Smooth muscle cell (in vitro differentiated cells): ENCODE data around the gene TRIP11. TPM values are rescaled to one million over a fixed set of nuclear protein-coding genes. Genes with fewer than 3 reads are reported as not detected.
A peak's percentile ranks its signal among the peaks of the same experiment; 100 is the strongest.

Experiments used
- DNase-seq: peaks from one replicate; lab custom pipeline; 2025; ENCODE audit not compliant: unreplicated experiment; lab: John Stamatoyannopoulos, UW
- H2AFZ ChIP-seq: fragments of 200-600 bp; sonication (generic); 2 replicates; pipeline ENCODE4 v1.6.0; 2016; ENCODE audit warnings: antibody characterized with exemption, low read depth, mild to moderate bottlenecking
- H3F3A ChIP-seq: fragments of 200-600 bp; sonication (generic); 2 replicates; pipeline ENCODE4 v1.6.0; 2017; ENCODE audit warnings: antibody characterized with exemption, low read depth
- H3K27ac ChIP-seq: fragments of 200-600 bp; sonication (generic); 2 replicates; pipeline ENCODE4 v1.5.1; 2016; ENCODE audit warnings: low read depth, mild to moderate bottlenecking
- H3K27me3 ChIP-seq: fragments of 200-600 bp; sonication (generic); 2 replicates; pipeline ENCODE4 v1.6.1; 2016; ENCODE audit warnings: low read depth, mild to moderate bottlenecking
- H3K36me3 ChIP-seq: fragments of 200-600 bp; sonication (generic); 2 replicates; pipeline ENCODE4 v1.5.1; 2016; ENCODE audit warnings: low read depth
- H3K4me1 ChIP-seq: fragments of 200-600 bp; sonication (generic); 2 replicates; pipeline ENCODE4 v1.5.1; 2016; ENCODE audit warnings: low read depth
- H3K4me2 ChIP-seq: fragments of 200-600 bp; sonication (generic); 2 replicates; pipeline ENCODE4 v1.6.0; 2016; ENCODE audit warnings: mild to moderate bottlenecking
- H3K4me3 ChIP-seq: fragments of 200-600 bp; sonication (generic); 2 replicates; pipeline ENCODE4 v1.5.1; 2016; ENCODE audit warnings: mild to moderate bottlenecking
- H3K79me2 ChIP-seq: fragments of 200-600 bp; sonication (generic); 2 replicates; pipeline ENCODE4 v1.6.0; 2016; ENCODE audit warnings: low read depth, mild to moderate bottlenecking
- H3K9ac ChIP-seq: fragments of 200-600 bp; sonication (generic); 2 replicates; pipeline ENCODE4 v1.6.0; 2016; ENCODE audit warnings: low read depth
- H3K9me3 ChIP-seq: fragments of 200-600 bp; sonication (generic); replicated peaks from 2 replicates; pipeline ENCODE4 v1.5.1; 2016; ENCODE audit warnings: low read depth
- H4K20me1 ChIP-seq: fragments of 200-600 bp; sonication (generic); 2 replicates; pipeline ENCODE4 v1.6.0; 2016; ENCODE audit warnings: low read depth
- WGBS: methylation state at CpG from one replicate; pipeline ENCODE4 v1.1.7; 2016; ENCODE audit warnings: low lambda C conversion rate; 5-methylcytosine and 5-hydroxymethylcytosine counted together
- polyA plus RNA-seq: library from polyadenylated mRNA; unstranded; fragments of >200 nt; fragmentation: Nextera tagmentation; extraction: Ambion mirVana; gene quantifications from 2 replicates; pipeline ENCODE4 v1.2.1, GENCODE V29; 2016
- total RNA-seq: library from RNA; depleted of rRNA; stranded (reverse); fragments of >200 nt; gene quantifications from 2 replicates; pipeline ENCODE4 v1.2.3, GENCODE V29; 2014
- TF ChIP-seq, protein P1 (sequence below): fragments of 200-600 bp; sonication (generic); IDR thresholded peaks from 2 replicates; pipeline ENCODE4 v1.5.1; 2017; ENCODE audit warnings: borderline replicate concordance, mild to moderate bottlenecking, antibody characterized with exemption; ENCODE audit not compliant: insufficient read depth, poor library complexity, severe bottlenecking

Gene TRIP11
- total and polyA plus RNA-seq, 2 experiments from 2014 or later, result 30.0 to 38.1 TPM

DNA sequence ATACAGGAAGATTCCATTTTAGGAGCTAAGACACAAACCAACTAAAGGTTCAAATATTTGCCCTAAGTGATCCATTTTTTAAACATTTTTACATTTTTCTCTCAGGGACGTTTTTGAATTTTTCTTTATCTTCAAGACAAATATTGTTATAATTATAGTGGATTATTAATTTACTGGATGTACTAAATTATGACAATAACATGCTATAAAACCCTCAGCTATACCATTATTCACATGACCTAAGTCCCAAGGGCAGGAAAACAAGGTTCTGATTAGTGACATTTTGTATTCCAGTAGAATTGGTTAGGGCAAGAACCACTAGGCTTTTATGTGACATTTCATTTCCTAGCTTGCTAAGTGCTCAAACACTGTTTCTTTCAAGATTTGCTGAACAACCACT is 75.8 kb downstream of the TRIP11 start:
- Histone ChIP-seq H3K79me2 (no peaks in the 10 kb centered on the region), H3K4me3 (no peak overlapping the region), H3K4me1 (peaks cover 3% of the 10 kb centered on the region), H4K20me1 (no peaks in the 10 kb centered on the region), H2AFZ (no peak overlapping the region), H3K9me3 (no peaks in the 10 kb centered on the region), H3K27ac (no peak overlapping the region), H3K4me2 (no peak overlapping the region), H3K36me3 (peaks cover under 1% of the 10 kb centered on the region), H3F3A (peaks cover 11% of the 10 kb centered on the region), H3K9ac (no peak overlapping the region), H3K27me3 (no peaks in the 10 kb centered on the region)
- WGBS, result 91% methylated on average over 1 of the region's 1 CpG
- TF ChIP-seq, protein P1, sequence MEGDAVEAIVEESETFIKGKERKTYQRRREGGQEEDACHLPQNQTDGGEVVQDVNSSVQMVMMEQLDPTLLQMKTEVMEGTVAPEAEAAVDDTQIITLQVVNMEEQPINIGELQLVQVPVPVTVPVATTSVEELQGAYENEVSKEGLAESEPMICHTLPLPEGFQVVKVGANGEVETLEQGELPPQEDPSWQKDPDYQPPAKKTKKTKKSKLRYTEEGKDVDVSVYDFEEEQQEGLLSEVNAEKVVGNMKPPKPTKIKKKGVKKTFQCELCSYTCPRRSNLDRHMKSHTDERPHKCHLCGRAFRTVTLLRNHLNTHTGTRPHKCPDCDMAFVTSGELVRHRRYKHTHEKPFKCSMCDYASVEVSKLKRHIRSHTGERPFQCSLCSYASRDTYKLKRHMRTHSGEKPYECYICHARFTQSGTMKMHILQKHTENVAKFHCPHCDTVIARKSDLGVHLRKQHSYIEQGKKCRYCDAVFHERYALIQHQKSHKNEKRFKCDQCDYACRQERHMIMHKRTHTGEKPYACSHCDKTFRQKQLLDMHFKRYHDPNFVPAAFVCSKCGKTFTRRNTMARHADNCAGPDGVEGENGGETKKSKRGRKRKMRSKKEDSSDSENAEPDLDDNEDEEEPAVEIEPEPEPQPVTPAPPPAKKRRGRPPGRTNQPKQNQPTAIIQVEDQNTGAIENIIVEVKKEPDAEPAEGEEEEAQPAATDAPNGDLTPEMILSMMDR, result no peak
- DNase-seq, result no peak

DNA sequence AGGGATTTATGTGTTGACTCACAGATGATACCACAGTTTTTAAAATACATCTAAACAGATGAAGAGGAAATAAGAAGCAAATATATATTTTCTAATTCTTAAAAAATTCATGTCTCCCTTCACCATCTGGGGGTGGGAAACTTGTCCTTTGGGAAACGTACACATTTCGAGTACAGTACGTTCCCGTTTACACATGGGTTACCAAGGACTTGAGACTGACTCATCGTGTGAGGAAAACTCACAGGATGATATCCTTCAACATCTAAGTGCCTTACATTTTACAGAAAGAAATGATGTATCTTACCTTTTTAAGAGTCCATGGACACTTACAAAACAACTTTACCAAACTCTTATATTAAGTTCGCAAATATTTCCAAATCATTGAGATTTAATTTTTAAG is 76.4 kb downstream of the TRIP11 start:
- Histone ChIP-seq H4K20me1 (no peaks in the 10 kb centered on the region), H3K4me2 (no peak overlapping the region), H3K27me3 (no peaks in the 10 kb centered on the region), H2AFZ (no peak overlapping the region), H3K4me1 (peaks cover 3% of the 10 kb centered on the region), H3K9ac (no peak overlapping the region), H3K4me3 (no peak overlapping the region), H3K79me2 (no peaks in the 10 kb centered on the region), H3K36me3 (no peaks in the 10 kb centered on the region), H3F3A (peaks cover 11% of the 10 kb centered on the region), H3K9me3 (no peaks in the 10 kb centered on the region), H3K27ac (no peak overlapping the region)
- TF ChIP-seq, protein P1, result no peak
- 73% methylated on average over 6 of the region's 6 CpGs for WGBS
- no peak for DNase-seq

DNA sequence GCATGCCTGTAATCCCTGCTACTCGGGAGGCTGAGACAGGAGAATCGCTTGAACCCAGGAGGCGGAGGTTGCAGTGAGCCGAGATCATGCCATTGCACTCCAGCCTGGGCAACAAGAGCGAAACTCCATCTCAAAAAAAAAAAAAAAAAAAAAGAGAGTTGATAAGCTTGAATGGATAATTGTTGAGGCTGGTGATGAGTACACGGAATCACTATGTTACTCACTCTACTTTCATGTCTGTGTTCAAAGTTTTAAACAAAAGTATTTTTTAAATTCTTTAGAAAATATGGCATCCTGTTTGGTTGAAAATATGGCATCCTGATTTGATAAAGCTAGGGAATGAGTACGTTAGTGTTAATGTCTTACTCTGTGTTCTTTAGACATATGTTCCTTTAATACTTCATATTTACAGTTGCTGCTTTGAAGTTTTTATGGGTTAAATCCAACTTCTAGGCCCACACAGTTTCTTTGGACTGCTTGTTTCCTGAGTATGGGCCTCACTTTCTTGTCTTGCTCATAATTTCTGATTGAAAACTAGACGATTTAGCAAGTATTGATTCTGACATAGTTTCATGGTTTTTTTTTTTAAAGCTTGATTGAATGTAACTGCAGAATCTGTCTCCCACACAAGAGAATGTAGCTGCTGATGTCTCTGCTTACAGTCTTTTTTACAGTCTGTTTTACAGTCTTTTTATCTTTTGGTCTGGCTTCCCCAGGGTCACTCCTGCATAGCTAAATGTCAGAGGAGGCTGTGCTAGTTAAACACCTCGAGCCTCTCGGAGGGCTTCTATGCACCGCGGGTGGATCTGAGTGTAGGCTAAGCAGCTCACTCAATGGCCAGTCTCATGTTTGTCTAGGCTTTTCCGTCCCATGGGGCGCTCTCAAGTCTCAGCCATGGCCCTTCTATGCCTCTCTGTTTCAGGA is 78.3 kb downstream of the TRIP11 start:
- DNase-seq, result no peak
- Histone ChIP-seq H2AFZ (no peak overlapping the region), H3K4me2 (no peak overlapping the region), H3F3A (peaks cover 11% of the 10 kb centered on the region), H3K79me2 (no peaks in the 10 kb centered on the region), H3K27ac (peak overlapping the region; percentile 54), H3K36me3 (no peaks in the 10 kb centered on the region), H4K20me1 (no peaks in the 10 kb centered on the region), H3K4me1 (peaks cover 3% of the 10 kb centered on the region), H3K9me3 (no peaks in the 10 kb centered on the region), H3K27me3 (no peaks in the 10 kb centered on the region), H3K9ac (no peak overlapping the region), H3K4me3 (no peak overlapping the region)
- WGBS, result 56% methylated on average over 14 of the region's 14 CpGs
- TF ChIP-seq, protein P1, result no peak
